Motor neuron (in vitro differentiated cells): ENCODE results near the gene NMT2. TPM values are rescaled to one million over a fixed set of nuclear protein-coding genes. Genes with fewer than 3 reads are reported as not detected.

Experiments
- ATAC-seq, 8 experiments: fragments of 200-7000 bp; cut with Tn5 transposase; replicated peaks in 6 of 8; 2 replicates each; pipeline ENCODE4 v1.8.0; 2021; ENCODE audit warnings: mild to moderate bottlenecking in 8 of 8, moderate library complexity in 8 of 8
- H3K27ac ChIP-seq, 2 donors: fragments of 250-450 bp; sonication (Bioruptor Pico); 2 replicates each; pipeline ENCODE4 v1.9.0; 2021; ENCODE audit warnings: antibody characterized with exemption in 2 of 2, mild to moderate bottlenecking in 2 of 2, moderate library complexity in 1 of 2
- H3K4me1 ChIP-seq, 2 donors: fragments of 250-450 bp; sonication (Bioruptor Pico); replicated peaks in 1 of 2; 2 replicates each; pipeline ENCODE4 v1.6.1; 2021; ENCODE audit warnings: antibody characterized with exemption in 2 of 2, mild to moderate bottlenecking in 2 of 2, moderate library complexity in 1 of 2
- H3K4me3 ChIP-seq, 5 donors: fragments of 250-450 bp; sonication (Bioruptor Pico); 2 replicates each; pipeline ENCODE4 v1.9.0; 2021; ENCODE audit warnings: antibody characterized with exemption in 5 of 5, mild to moderate bottlenecking in 5 of 5, moderate library complexity in 4 of 5
- WGBS, 10 experiments: fragments of 450-650 bp; shearing (Covaris generic); methylation state at CpG; one replicate each; pipeline ENCODE4 v1.0.0; 2022; 5-methylcytosine and 5-hydroxymethylcytosine counted together
- in situ Hi-C, 9 experiments: fragments of 400-800 bp; cut with MboI; loops; one replicate each; pipeline ENCODE4 v1.15.0; 2021; ENCODE audit warnings: low sequenced_read_pairs in 9 of 9, low pct_unique_long_range_greater_than_20kb in 2 of 9; ENCODE audit not compliant: unreplicated experiment in 9 of 9
- total RNA-seq, 8 experiments: library from RNA; unstranded; fragments of 300-600 nt; gene quantifications; 2 replicates each; pipeline versions ENCODE4 v1.2.3 to v1.2.4, GENCODE V29; 2022

The NMT2 gene
- total RNA-seq, 8 experiments from 2014 or later: 11.5 to 23.0 (median 14.3) TPM

DNA sequence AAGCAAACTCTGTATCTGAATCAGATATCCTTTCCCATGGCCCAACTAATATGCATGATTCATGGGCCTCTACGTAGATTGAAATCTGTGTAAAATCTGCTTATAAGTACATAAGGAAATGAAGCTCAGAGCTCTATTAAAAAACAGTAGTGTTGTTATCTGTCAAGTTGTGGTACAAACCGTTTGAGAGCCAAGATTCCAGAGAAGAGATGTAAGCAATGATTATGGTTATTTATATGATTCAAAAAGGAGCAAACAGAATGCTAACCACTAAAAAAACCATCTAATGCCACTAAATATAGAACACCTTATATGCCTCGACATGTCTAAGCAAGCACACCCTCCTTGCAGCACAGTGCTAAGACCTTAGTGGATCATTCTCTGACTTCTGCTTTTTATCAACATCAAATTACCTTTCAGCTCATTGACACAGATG lies 44.7 kb downstream of the NMT2 start:
- in situ Hi-C loops: no loop called here
- no peak overlapping the region for H3K27ac ChIP-seq
- H3K4me1 ChIP-seq: no peaks in the 10 kb centered on the region
- no peak overlapping the region for H3K4me3 ChIP-seq
- peak in 3 of 8 experiments; percentile 57 to 87 (median 81) for ATAC-seq
- WGBS, 10 experiments: 29 to 100% (median 83%) methylated on average over 2 to 3 of the region's 3 CpGs; no CpG with 5 or more reads in 1 of the 10 experiments

DNA sequence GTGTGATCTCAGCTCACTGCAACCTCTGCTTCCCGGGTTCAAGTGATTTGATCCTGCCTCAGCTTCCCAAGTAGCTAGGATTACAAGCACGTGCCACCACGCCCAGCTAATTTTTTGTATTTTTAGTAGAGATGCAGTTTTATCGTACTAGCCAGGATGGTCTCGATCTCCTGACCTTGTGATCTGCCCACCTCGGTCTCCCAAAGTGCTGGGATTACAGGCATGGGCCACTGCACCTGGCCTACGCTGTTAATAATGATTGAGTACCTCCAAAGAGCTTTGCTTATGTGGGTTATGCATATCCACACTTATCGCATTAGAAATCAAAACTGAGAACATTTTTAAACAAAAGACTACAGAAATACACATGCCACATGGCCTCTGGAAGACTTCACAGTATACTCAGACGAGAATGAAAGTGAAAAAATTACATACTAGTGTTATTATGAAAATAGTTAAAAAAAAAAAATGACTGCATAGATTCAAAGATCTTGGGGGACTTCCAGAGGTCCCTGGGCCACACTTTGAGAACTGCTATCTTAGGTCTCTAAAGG lies 45.9 kb downstream of the NMT2 start:
- WGBS, 10 experiments: 0 to 98% (median 94%) methylated on average over 1 to 9 of the region's 9 CpGs; no CpG with 5 or more reads in 2 of the 10 experiments
- no peak for ATAC-seq

DNA sequence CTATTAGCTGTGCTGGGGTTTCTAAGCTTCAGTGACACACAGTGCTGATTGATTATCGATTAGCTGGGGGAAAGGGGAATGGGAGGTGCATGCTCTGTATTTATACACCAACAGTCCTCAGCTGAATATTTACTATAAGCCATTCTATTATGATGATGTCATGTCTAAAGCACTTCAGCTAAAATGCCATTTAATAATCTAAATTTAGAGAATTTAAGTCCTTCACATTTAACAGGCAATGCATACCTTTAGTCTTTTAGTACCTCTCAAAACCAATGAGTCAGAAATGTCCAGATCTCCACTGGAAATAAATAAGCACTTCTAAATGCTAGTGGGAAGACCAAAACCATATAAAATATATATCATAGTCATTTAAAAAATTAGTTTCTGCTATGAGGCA lies 46.8 kb downstream of the NMT2 start:
- ATAC-seq: no peak
- no peak overlapping the region for H3K4me3 ChIP-seq
- no peaks in the 10 kb centered on the region for H3K4me1 ChIP-seq
- H3K27ac ChIP-seq: no peak overlapping the region
- in situ Hi-C loops: no loop called here
- 100% methylated on average over 1 of the region's 1 CpG; no CpG with 5 or more reads in 5 of the 10 experiments for WGBS, 10 experiments

More for the DNA sequence above, 45.9 kb downstream of the NMT2 start:
- no peak overlapping the region for H3K27ac ChIP-seq
- no peak overlapping the region for H3K4me3 ChIP-seq
- in situ Hi-C loops: no loop called here
- no peaks in the 10 kb centered on the region for H3K4me1 ChIP-seq

DNA sequence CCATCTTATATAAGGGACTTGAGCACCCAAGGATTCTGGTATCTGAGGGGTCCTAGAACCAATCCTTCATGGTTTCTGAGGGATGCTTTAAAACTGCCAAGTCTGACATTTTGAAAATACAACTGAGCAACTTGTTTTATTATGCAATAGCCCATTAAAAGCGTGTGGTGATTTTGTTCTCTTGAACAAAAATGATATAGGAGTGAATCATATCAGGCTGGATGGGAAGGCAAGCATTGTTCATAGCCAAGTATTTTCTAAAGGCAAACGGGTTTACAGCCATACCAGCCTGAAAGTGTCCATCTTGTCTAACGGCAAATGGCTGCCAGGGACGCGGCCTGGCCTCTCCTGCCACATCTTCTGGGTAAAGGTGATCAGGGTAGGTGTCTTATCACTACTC lies 48.0 kb downstream of the NMT2 start:
- no peak overlapping the region for H3K4me3 ChIP-seq
- no peak for ATAC-seq
- in situ Hi-C loops: no loop called here
- no peaks in the 10 kb centered on the region for H3K4me1 ChIP-seq
- no peak overlapping the region for H3K27ac ChIP-seq
- 50 to 100% (median 94%) methylated on average over 2 to 5 of the region's 5 CpGs; no CpG with 5 or more reads in 2 of the 10 experiments for WGBS, 10 experiments

DNA sequence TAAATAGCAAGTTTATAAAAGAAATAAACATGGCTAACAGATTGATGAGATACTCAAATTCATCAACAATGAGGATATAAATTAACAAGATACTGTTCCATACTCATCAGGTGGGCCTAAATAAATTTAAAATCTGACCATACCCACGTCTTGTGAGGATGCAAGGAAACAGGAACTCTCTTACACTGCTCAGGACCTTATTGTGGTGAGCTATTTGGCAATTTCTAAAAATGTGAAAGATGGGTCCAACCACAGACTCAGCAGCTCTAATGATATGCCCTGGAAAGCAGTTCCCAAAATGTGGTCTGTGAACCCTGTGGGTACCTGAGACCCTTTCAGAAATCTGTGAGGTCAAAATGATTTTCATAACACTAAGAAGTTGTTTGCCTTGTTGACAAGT lies 49.9 kb downstream of the NMT2 start:
- in situ Hi-C loops: no loop called here
- ATAC-seq: no peak
- Histone ChIP-seq H3K27ac (no peak overlapping the region), H3K4me1 (no peaks in the 10 kb centered on the region), H3K4me3 (no peak overlapping the region)
- 100% methylated on average over 1 of the region's 1 CpG; no CpG with 5 or more reads in 6 of the 10 experiments for WGBS, 10 experiments

DNA sequence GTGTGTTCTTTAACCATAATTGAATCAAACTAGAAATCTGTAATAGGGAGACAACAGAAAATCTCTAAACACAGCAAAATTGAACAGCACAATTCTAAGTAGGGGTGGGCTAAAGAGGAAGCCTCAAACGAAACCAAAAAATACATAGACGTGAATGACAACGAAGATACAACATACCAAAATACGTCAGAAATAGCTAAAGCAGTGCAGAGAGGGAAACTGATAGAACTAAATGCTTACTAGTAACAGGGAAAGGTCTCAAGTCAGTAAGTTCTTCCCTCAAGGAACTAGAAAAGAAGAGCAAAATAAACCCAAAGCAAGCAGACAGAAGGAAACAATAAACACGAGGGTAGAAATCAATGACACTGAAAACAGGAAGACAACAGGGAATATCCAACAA lies 52.3 kb downstream of the NMT2 start:
- no peak overlapping the region for H3K4me3 ChIP-seq
- no peak overlapping the region for H3K27ac ChIP-seq
- H3K4me1 ChIP-seq: no peaks in the 10 kb centered on the region
- in situ Hi-C loops: no loop called here
- 90 to 100% (median 93%) methylated on average over 1 to 5 of the region's 5 CpGs for WGBS, 10 experiments
- no peak for ATAC-seq

DNA sequence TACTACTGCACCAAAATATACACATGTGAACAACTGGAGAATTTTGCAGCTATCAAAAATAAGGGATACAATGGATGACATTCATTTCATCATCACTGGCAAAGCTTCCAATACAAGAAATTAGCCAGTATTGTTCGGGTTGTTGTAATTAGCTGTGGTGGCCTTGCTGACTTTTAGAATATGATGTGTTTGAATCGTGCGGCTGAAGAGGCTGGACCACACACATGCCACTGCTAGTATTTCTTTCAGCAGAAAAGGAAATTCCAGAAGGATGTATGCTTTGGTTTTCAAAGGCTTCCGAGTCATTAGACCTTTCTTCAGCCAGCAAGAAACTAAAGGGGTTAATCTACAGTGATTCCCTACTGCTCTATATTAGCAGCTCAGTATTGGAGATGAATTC lies 54.7 kb downstream of the NMT2 start:
- in situ Hi-C loops: no loop called here

DNA sequence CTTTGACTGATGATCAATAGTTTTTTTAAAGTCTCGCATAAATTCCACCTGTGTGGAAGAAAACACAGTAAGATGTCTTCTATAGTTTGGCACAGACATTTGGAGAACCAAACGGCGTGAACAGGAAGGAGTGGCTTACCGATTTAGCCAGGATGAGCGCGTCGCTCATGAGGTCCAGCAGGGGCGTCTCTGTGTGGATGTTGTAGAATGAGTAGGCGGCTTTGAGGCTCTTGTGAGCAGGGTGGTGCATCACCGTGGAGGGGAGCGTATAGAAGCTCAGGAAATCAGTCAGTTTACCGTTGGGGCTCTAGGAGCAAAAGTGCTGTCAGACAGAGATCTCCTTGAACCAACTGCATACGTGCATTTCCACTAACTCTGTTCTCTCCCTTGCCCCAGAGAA lies 55.8 kb downstream of the NMT2 start:
- Histone ChIP-seq H3K4me1 (no peaks in the 10 kb centered on the region), H3K4me3 (no peak overlapping the region), H3K27ac (no peak overlapping the region)
- no peak for ATAC-seq
- 88 to 100% (median 95%) methylated on average over 1 to 11 of the region's 13 CpGs; no CpG with 5 or more reads in 1 of the 10 experiments for WGBS, 10 experiments
- in situ Hi-C loops: no loop called here

More for the DNA sequence above, 54.7 kb downstream of the NMT2 start:
- Histone ChIP-seq H3K27ac (no peak overlapping the region), H3K4me3 (no peak overlapping the region), H3K4me1 (no peaks in the 10 kb centered on the region)
- no peak for ATAC-seq
- WGBS, 10 experiments: 40 to 100% (median 92%) methylated on average over 1 to 4 of the region's 4 CpGs; no CpG with 5 or more reads in 2 of the 10 experiments

DNA sequence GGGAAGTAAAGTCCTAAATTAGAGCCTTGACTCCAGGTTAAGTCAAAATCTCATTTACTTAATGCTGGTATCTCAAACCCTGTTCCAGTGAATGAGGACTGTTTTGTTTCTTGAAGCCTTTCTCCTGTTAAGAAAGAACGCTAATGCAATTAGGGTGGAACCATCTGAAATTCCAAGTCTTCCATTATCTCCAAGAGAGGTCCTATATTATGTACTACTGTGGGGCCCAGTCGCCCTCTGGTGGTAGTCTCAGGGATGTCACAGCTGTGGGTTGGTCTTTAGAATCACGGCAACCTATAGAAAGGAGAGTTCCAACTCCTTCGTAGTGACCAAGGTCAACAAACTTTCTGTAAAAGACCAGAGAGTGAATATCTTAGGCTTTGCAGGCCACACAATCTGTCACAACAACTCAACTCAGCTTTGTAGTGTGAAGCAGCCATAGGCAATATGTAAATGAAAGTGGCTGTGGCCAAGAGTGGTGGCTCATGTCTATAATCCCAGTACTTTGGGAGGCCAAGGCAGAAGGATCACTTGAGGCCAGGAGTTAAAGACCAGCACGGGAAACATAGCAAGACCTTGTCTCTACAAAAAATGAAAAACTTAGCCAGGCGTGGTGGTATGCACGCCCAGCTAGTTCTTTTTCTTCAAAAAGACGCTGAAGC lies 62.0 kb downstream of the NMT2 start:
- H3K27ac ChIP-seq: no peak overlapping the region
- WGBS, 10 experiments: 25 to 91% (median 65%) methylated on average over 1 to 8 of the region's 8 CpGs
- no peak overlapping the region for H3K4me3 ChIP-seq
- in situ Hi-C loops: no loop called here
- no peaks in the 10 kb centered on the region for H3K4me1 ChIP-seq
- ATAC-seq: peak in 7 of 8 experiments; percentile 42 to 99 (median 91)

DNA sequence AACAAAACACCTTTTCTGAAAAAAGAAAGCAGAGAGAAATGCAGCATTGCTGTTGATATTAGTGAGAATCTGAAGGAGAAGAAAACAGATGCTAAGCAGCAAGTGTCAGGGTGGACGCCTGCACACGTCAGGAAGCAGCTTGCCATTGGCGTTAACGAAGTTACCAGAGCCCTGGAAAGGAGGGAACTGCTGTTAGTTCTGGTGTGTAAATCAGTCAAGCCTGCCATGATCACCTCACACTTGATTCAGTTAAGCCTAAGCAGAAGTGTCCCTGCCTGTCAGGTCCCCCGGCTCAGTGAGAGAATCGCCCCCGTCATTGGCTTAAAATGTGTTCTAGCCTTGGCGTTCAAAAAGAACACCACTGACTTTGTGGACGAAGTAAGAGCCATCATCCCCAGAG lies 65.0 kb downstream of the NMT2 start:
- 80 to 100% (median 96%) methylated on average over 3 to 8 of the region's 9 CpGs; no CpG with 5 or more reads in 2 of the 10 experiments for WGBS, 10 experiments
- H3K4me1 ChIP-seq: peaks cover under 1 to 7% of the 10 kb centered on the region in 2 donors
- no peak for ATAC-seq
- H3K4me3 ChIP-seq: no peak overlapping the region
- H3K27ac ChIP-seq: no peak overlapping the region
- in situ Hi-C loops: no loop called here

DNA sequence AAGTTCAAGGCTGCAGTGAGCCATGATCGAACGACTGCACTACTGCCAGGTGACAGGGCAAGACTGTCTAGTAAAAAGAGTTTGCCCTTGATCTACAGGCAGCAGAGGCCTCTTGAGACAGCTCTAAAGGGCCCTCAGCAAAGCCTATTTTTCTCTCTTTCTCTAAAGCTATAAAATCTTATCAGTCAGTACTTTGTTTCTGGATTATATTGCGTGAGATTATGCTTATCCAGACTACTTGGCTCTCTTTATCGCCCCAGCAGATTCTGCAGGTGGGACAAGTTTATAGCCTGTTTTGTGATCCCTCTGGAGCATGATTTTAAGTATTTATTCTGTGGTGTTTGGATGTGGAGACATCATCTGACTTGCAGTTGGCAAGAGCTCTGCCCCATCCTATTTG lies 68.6 kb downstream of the NMT2 start:
- no peak overlapping the region for H3K27ac ChIP-seq
- no peak for ATAC-seq
- H3K4me1 ChIP-seq: peaks cover 4 to 12% of the 10 kb centered on the region in 2 donors
- WGBS, 10 experiments: 92 to 100% (median 100%) methylated on average over 1 to 4 of the region's 4 CpGs; no CpG with 5 or more reads in 1 of the 10 experiments
- no peak overlapping the region for H3K4me3 ChIP-seq
- in situ Hi-C loops: no loop called here

DNA sequence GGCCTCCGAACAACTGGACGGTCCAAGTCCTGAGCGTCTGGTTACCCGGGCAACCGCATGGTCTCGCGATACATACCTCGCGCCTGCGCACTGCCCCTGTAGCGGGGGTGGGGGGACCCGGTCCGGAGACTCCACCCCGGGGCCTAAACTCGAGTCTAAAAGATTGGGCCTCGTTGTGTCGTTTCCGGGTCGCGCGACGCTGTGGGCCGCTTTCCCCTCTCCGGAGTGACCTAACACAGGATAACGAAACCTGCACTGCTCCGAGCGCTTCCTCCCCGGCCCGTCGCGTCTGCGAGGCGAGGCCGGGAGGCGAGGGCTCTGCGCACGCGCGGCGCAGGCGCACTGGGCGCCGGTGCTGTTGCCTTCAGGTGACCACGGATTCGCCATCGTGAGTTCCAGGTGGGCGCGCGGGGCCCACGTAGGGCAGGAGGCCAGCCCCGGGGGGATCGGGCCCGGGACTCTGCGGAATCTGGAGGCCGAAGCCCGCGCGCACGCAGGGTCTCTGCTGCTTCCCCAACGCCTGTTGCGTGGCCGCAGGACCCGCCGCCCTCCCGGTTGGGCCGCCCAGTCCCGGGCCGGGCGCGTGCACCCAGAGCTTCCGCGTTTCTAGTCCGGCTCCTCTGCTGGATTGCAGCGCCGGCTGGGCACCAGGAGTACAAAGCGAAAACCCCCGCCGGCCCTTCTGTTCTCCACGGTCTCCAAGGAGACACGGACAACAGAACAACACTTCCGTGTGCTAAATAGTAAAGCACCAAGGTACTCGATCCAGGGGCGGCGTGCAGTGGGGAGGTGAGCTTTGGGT lies 71.3 kb downstream of the NMT2 start, which contains the start of gene RPP38:
TSS of gene RPP38 (plus strand) at position 345 of the 802 bp plus-strand sequence. CDS start 5,960 bp downstream, outside the sequence.
- H3K27ac ChIP-seq: peak within 1 kb of the TSS; percentile 98 to 99
- peaks cover 4 to 12% of the 10 kb centered on the region in 2 donors for H3K4me1 ChIP-seq
- in situ Hi-C loops: no loop called here
- 0% methylated on average over 2 to 16 of the region's 84 CpGs; no CpG with 5 or more reads in 4 of the 10 experiments for WGBS, 10 experiments
- ATAC-seq: peak; percentile 83 to 95 (median 91)
- H3K4me3 ChIP-seq: peak within 1 kb of the TSS; percentile 66 to 96 (median 75)

DNA sequence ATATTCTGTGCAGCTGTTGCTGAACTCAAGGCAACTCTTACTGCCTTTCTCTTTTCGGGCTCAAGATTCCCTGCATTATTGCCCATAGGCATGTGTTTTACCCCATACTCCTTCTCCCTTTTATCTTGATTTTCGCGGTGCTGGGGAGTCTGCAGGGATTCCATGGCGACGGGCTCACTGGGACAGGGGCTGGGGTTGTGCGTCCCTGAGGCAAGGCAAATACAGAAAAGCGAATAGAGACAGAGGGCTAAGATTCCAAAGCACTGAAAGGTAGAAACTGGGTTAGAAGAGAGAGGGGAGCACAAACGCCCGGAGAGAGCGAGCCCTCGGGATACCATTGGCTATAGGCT lies 71.9 kb downstream of the NMT2 start:
- peak overlapping the region in 1 of 2 donors; percentile 98 for H3K27ac ChIP-seq
- in situ Hi-C loops: no loop called here
- H3K4me1 ChIP-seq: peaks cover 4 to 12% of the 10 kb centered on the region in 2 donors
- WGBS, 10 experiments: 0 to 4% (median 0%) methylated on average over 1 to 9 of the region's 11 CpGs; no CpG with 5 or more reads in 3 of the 10 experiments
- H3K4me3 ChIP-seq: peak overlapping the region; percentile 66 to 96 (median 75)
- ATAC-seq: peak in 4 of 8 experiments; percentile 1 to 17 (median 12)
